HG03378 (cell line): Measurements from ENCODE around the gene SMPX.

Experiments
- ATAC-seq: cut with Tn5 transposase; IDR thresholded peaks from one replicate; pipeline ENCODE4 v1.9.1; 2021; ENCODE audit warnings: mild to moderate bottlenecking, moderate library complexity; ENCODE audit not compliant: unreplicated experiment

SMPX gene

DNA sequence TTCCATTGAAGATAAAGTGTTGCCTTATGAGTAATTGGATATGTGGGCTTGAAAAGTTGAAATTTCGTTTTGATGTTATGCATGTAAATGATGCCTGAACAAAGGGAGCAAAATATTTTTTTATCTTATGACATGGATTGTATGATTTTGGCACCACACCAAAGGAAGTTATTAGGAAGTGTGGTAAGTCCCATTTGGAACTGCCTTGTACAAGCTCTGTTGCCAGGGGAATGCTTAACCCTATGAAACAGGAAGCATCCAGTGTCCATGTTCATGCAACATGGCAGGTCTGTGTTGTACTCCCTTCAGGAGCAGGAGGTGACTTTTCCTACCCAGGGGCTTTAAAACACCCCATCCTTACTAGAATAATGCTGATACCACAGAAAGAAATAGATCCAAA is 13.2 kb downstream of the SMPX start:
- ATAC-seq = no peak

DNA sequence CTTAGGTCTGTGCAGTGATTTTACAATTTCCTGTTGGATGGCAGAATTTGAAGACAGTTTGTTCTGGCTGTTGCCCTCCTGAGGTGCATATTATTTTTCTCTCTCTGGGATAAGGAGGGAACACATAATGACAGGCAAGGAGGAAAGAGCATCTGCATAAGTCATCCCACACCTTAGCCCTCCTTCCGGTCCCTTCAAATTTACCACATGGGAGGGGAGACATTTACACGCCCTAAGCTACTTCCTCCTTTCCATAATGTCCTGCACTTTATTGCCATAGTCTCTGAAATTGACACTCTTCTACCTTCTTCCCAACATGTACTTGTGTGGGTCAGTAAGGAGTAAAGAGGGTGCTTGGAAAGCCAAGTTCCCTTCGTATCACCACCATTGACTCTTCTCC is 13.9 kb downstream of the SMPX start:
- ATAC-seq = no peak

- no peak for ATAC-seq
Observed at GRCh38 chrX:21741869-21742701, 15.8 kb downstream of the SMPX start.

DNA sequence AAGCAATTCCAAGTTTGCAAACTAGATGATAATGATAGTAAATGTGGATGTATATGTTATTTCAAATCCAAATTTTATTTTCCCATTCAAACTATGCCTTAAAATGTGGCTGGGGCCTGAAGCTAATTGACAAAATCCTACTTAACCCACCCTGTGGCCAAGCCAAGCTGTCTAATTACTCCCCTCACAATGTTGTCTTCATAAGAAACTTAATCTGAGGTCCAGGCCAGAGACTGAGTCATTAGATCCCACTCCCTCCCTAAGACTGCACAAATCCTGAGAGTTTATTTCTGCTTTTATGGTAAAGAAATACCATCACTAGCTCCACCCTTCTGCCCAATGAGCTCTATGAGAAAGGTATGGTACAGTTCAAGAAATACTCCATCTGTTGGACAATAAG is 16.6 kb downstream of the SMPX start:
- ATAC-seq = no peak

GRCh38 chrX:21740329-21741274 is 17.3 kb downstream of the SMPX start:
- ATAC-seq = no peak

DNA sequence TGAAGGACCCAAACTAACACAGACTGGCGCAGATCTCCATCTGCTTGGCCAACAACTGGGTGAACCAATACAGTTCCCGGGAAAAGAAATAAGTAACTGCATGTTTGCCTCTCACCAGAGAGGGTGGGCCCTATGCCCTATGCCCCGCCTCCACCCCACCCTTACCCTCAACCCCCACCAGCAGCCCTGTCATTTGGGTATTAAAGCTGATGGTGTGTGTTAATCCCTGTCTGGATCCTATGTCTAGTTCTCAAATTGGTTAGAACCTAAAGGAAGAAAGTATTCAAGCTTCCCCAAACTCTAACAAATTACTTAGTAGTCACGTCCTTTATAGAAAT is 19.0 kb downstream of the SMPX start:
- ATAC-seq = no peak

- no peak for ATAC-seq
Observed at GRCh38 chrX:21738210-21738949, 19.5 kb downstream of the SMPX start.

DNA sequence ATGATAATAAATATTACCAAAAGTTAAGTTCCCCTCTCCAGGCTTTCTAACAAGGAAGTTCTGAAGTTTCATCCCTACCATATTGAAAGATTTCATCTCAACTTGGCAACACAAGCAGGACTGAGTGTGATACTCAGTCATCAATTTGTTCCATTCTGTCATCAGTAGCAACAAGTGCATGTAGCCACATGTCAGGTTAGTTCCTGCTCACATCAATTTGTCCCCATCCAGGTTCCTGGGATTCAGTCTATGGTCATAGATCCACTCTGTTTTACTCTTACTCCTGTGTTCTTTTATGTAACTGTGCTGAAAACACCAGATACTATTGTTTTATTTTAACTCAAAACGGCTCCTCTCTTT is 22.2 kb downstream of the SMPX start:
- ATAC-seq = no peak

- ATAC-seq = no peak
Observed at GRCh38 chrX:21735038-21735767, 22.7 kb downstream of the SMPX start.

GRCh38 chrX:21734175-21734574 is 23.7 kb downstream of the SMPX start:
- ATAC-seq = no peak

- ATAC-seq = no peak
Observed at GRCh38 chrX:21733705-21734104, 24.2 kb downstream of the SMPX start.

GRCh38 chrX:21730026-21730425 is 27.9 kb downstream of the SMPX start:
- ATAC-seq = no peak

DNA sequence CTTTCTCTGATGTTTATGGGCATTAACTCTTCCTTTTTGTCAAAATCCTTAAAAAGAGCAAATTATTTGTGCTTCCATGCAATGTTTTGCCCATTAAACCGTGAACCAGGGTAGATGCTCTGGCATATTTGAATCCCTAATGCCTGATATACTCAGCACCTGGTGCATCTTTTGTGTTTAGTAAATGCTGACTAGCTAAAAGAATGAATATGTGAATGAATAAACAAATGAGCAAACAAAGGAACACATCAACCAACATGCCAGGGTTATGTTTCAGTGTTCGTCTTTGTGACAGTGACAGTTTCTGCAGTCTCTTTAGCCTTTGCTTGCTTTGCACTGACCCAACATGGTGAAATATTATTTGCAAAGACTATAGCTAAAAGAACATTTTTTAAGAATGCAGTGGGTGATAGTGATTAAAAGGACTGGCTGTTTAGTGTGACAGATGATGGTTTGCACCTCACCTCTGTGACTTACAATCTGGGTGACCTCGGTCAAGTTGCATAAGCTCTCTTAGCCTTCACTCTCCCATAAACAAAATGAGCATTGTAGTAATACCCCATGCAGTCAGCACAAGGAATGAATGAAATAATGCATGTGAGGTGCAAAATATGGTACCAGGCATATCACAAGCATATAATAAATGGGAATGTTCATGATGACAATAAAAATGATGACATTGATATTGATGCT is 29.5 kb downstream of the SMPX start:
- no peak for ATAC-seq

- ATAC-seq = no peak
Observed at GRCh38 chrX:21725916-21726315, 32.0 kb downstream of the SMPX start.

GRCh38 chrX:21725496-21725895 is 32.4 kb downstream of the SMPX start:
- no peak for ATAC-seq

- no peak for ATAC-seq
Observed at GRCh38 chrX:21723814-21724213, 34.1 kb downstream of the SMPX start.

- ATAC-seq = no peak
Observed at GRCh38 chrX:21723084-21723483, 34.8 kb downstream of the SMPX start.

DNA sequence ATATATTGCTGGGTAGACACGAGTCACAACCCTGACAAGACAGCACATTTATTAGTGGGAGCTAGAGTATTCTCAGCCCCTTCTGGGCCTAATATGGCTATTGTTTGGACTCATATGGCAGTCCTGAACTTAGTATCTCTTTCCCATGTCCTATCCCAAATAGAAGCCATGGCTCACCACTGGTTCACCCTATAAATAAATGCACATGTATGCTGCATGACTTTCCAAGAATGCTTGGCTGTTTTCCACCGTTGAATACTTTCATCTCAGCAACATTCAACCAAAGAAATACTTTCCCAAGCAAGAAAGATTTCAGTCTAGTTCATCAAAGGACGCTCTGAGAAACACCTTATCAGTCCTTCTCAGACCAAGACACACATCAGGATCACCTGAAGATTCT is 36.7 kb downstream of the SMPX start:
- ATAC-seq = no peak

GRCh38 chrX:21718575-21718974 is 39.3 kb downstream of the SMPX start:
- ATAC-seq = no peak

- no peak for ATAC-seq
Observed at GRCh38 chrX:21717802-21718201, 40.1 kb downstream of the SMPX start.
